GM10847 (cell line): ENCODE data around the gene CRACR2A.

Experiments used
- POLR2A ChIP-seq: IDR thresholded peaks from 2 replicates; pipeline ENCODE4 v1.6.1; 2011; ENCODE audit not compliant: insufficient read length; ENCODE audit errors: extremely low read depth

Gene CRACR2A

DNA sequence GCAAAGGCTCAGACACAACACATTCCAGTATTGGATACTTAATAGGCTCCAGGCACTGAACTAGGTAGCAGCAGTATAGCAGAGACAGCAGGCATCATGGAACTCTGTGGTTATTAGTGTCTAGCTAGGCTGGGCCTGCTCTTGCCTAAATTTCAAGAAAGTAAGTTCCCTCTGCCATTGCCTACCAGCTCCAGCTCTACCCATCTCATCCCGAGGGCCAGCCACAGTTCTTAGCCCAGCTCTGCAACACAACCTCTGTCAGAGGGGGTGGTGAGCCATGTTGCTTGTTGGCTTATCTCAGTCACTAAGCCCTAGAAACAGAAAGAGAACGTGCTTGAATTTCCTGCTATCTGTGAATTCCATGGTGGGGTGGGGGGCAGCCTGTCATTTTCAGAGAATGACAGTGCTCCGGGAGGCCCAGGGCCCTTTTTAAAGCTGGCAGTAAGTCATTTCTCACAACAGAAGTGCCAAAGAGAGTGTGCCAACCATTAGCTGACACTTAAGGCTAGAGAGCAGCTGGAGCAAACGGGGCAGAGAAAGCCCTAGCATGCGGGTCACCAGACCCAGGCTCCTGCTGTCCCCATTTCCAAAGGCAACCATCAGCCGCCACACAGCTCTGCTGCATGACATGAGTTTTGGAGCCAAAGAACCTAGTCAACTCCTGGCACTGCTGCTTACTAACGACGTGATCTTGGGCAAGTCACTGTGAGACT is 156.1 kb downstream of the CRACR2A start:
- TF ChIP-seq POLR2A, result no peak

DNA sequence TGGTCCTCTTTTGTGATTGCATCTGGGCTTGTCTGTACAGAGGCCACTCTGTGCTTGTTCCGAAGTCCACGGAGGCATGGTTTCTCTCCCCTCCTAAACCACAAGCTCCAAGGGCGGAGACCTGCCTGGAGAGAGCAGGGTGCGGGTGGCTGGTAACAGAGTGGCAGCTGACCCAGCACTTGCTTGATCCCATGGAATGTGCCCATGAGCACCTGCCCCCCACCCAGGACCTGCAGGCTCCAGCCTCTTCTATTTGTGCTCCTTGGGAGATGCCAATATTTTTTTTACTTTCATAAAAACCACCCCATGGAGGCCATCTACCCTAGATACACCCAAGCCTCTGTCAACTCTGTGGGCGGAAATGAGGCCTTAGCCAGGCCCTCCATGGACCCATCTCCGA is 157.2 kb downstream of the CRACR2A start:
- no peak for TF ChIP-seq POLR2A

DNA sequence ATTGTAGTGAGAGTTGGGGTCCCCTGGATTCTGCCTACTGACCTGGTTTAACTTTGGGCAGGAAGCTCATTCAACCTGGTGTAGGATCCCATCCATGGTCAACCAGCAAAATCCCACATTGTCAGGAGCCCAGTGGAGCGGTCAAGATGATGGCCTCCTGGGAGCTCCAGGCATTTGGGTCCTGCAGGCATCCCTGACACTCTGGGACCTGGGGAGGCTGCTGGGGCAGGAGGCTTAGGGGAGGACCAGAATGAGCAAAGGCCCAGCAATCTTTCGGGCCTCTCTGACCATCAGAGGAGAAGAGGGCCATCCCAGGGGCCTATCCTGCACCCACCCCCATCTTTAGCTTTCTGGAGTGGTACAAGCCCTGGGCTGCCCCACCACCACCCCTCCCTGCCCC is 157.9 kb downstream of the CRACR2A start:
- TF ChIP-seq POLR2A, result no peak

DNA sequence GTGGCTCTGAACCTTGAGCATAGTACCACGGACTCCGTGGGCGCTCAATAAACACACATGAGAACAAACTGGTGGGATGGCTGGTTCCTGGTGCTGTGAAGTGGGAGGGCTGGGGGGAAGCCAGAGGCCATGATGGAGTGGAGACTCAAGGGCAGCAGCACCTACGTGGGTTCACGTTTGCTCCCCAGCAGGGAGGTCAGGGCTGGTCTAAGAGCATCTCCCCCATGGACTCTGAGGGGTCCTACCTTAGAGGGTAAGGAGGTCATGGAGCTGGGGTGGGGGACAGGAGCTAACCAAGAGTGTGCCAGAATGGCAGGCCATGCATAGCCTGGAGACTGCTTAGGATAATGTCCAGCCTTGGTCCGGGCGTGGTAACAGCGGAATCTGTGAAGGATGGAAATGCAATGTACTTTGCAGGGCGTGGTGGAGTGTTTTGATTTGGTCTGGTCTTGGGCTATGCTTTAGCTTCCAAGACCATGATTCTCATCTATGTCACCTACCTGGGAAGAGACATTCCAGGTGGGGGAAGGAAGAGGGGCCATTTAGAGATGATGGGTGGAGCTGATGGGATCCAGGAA is 158.9 kb downstream of the CRACR2A start:
- TF ChIP-seq POLR2A, result no peak

DNA sequence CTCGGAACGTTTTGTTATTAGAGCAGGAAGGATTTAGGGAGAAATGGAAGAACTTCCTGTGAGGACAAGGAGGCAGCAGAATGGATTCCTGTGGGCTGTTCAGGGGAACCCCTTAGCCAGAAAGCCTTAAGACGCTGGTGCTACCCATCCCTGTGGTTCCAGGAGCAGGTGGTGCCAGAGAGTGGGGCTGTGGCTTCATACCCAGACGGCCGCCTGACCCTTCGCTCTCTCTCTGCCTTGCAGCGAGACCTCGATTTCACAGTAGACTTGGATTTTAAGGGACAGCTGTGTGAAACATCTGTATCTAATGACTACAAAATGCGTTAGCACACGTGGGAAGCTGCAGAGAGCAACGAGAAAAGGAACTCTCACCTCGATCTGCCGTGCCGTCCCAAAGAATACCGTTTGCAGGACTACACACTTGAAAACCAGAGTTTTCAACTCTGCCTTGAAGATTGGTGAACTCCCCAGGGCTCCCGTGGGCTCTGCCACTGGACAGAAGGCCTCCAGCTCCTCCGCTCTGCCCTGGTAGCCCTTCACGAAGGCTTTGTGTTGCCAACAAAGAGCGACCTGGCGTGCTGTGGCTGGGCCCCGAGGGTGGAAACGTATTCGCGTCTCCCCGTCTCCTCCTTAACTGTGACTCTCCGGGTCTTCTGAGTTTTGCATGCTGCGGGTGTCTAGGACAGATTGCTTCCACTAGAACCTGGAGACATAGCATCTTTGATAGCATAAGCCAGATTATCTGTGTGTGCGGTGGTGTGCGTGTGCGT is 159.9 kb downstream of the CRACR2A start:
- TF ChIP-seq POLR2A, result no peak

DNA sequence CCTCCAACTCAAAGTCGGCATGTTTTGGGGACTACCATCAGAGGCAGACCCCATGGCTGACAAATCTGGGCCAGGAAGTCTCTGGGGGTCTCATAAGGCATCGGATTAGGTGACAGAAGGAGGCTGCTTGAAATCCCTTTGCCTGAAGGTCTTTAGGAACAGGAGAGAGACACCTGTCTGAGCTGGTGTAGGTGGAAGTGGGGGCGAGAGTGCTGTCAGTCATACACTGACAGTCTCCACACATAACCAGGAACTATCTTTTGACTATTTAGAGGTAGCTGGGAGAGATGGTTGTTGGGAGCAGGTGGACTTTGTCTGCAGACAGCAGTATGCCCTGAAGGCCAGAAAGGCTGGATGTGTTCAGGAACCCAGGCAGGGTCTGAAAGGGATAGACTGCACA is 163.2 kb downstream of the CRACR2A start:
- TF ChIP-seq POLR2A, result no peak

DNA sequence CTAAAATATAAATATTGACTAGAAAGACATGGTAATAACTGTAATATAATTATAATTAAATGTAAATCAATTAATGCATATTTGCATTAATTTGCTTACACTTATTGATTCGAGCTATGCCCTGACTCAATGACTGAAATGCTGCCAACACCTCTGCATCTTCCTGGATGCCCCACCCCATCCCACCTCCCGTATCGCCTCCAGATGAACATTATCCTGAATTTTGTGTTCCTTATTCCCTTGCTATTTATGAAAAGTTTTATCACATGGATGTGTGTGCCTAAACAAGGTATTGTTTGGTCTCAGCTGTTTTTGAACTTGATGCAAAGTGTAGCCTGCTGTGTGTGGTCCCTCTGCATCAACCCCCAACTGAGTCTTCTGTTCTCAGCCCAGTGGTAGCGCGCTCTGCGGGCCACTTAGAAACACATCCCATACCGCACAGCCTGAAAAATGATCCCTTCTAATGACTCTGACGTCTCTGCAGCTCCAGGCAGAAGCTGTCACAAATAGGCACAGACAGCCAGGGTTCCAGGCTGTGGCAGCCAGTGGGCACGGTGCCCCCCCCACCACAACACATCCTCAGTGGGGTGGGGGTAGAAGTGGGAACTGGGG is 165.4 kb downstream of the CRACR2A start:
- TF ChIP-seq POLR2A, result no peak

DNA sequence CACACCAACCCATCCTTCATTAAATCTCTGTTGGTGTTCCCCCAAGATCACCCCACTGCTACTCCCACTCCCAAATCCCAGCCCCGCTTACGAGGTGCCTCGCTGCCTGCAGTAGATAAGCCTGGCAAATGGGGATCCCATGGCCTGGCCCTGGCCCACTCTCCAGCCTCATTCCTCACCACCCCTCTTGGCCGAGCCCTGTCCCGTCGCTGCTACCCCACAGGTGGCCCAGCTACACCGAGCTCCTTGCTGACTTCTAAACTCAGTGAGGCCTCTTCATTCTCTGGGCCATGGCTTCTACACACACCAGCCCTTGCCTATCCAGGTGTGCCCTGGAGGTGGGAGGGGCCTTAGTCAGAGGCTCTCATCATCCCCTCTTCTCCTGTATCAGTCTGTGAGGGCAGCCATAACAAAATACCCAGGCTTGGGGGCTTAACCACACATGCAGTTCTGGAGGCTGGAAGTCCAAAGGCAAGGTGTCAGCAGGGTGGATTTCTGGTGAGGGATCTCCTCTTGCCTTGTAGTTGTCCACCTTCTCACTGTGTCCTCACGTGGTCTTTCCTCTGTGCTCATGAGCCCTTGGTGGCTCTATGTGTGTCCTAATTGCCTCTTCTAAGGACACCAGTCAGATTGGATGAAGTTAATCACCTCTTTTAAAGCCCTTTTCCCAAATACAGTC is 169.1 kb downstream of the CRACR2A start:
- no peak for TF ChIP-seq POLR2A

DNA sequence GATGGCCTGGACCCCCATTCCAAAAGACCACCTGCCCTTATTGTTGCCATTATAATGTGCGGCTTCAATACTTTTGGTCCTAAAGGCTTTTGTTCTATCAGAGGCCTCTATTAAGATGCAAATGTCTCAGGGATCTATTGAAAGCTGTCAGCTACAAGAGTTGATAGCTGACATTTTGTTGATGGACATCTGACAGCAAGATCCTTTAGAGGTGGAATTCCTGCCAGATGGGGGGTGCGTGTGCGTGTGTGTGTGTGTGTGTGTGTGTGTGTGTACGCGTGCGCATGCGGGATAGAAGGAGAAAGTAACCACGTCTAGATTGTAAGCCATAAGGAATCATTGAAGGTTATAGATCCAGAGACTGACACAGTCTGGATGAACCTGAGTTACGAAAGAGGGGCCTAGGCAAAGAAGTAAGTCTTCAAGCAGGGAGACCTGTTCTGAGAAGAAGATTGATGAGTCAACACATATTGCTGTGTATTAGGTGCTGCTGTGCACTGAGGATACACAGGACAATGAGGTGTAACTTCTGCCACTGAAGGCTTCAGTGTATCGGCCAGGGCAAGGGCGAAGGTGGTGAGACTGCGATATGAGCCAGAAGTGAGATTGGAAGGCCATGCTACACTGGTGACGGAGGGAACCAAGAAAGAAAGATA is 172.7 kb downstream of the CRACR2A start:
- no peak for TF ChIP-seq POLR2A

DNA sequence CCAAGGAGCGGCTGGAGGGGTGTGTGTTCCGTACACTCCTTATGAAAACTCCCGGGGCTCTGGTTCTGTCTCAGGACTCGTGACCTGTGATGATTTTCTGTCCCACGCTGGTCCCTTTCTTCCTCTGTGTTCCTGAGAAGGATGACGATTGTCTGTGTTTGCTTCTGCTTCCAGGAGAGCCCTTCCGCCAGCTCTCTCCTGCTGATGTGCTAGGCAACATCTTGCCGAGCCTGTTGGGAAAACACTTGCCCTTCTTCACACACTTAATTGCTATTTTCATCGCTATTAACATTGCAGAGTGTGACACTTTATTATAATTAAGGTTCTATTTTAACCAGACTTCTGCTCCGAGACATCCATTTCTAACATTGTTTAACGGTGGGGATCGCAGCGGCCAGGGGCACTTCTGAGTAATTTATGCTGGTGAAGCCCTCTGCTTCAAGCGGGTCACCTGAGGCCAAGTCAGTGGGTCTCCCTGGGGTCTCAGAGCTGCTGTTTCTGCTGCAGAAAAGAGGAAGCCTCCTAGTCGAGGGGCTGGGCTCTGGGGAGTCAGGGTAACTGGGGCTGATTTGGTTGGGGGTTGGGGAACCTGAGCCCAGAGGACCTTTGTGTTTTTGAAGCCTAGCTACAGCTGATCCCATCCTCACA is 173.3 kb downstream of the CRACR2A start:
- no peak for TF ChIP-seq POLR2A

DNA sequence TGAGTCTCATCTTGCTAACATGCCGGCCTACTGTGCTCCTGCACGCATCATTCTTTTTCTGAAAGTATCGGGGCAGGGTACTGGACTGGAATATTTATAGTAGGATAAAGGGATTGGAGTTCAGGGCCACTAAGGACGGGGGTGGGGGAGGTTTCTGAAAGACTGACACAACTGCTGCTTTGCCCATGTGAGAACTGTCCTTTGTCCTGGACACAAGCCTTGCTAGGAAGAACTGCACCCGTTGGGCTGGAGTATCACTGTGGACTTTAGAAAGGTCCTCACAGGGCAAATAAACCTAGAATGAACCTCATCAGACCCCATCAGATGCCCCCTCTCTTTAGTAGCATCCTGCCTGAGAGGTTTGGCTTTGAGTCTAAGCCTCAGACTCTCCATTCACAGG is 174.4 kb downstream of the CRACR2A start:
- TF ChIP-seq POLR2A, result no peak

DNA sequence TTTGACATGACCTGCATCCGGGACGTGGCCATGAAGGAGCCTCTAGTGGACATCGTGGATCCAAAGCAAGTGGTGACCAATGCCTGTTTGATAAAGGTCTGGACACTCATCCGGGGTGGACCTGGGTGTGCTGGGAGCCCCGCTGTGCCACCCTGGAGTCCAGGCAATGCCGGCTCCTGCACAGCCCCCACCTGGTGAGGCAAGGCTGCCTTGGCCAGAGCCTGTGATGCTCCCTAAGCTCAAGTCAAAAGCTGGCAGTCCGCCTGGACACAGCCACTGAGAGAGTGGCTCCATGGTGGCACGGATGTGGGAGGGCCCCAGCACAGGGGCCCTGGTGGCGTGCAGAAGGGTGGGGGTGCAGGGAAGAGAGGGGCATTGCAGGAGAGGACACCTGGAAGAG is 176.0 kb downstream of the CRACR2A start:
- TF ChIP-seq POLR2A, result no peak

DNA sequence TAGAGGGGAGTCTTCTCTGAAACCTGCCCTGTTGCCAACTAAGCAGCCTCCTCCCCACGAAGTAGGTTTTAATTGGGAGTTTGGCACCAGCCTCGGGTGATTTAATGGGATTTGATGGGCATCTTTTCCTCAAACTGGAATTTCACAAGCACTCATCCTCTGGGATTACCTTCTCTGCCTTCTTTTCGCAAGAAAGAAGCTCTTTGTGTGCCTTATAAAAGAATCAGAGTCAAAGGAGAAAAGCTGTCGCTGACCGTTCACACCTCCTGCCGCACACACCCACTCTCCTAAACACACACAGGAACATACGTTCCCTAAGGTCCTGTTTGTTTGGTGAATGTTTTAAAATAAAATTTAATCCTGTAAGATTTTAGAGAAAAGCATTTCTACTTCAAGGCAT is 177.9 kb downstream of the CRACR2A start:
- TF ChIP-seq POLR2A, result no peak

DNA sequence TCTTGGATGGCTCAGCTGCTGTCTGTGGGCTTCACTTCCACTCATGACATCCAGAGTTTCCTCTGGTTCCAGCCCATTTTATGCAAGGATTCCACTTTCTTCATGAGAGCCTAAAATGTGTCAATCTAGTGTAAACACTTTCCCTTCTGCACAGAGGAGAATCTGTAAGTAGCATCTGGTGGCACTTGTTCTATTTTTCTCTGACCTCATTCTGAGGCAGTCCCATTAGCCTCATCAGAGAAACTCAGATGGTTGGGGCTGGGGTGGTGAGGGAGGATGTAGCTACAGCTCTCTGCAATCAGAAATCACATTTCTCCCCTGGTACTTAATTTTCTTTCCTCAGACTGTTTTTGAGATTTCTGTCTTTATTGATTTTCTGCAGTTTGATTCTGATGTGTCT is 180.3 kb downstream of the CRACR2A start:
- TF ChIP-seq POLR2A, result no peak
